OCI-LY7 (cell line): Measurements from ENCODE around the gene LPAR1. TPM values are rescaled to one million over a fixed set of nuclear protein-coding genes. Genes with fewer than 3 reads are reported as not detected.

Experiments
- BruUV-seq: library from RNA; stranded (reverse); fragments of 400-500 nt; replicated peaks from 2 replicates; lab custom pipeline; 2021; lab: Mats Ljungman, UMichigan
- CTCF ChIA-PET: fragments of 300-600 bp; sonication (Branson Sonifier 250); formaldehyde crosslinking; loops from one replicate; lab custom pipeline; 2022; ENCODE audit warnings: antibody characterized with exemption; ENCODE audit not compliant: unreplicated experiment; lab: Charles Lee
- POLR2A ChIA-PET: fragments of 300-600 bp; sonication (Branson Sonifier 250); formaldehyde crosslinking; loops from one replicate; lab custom pipeline; 2022; ENCODE audit warnings: antibody characterized with exemption; lab: Charles Lee
- DNase-seq: peaks from one replicate; pipeline ENCODE4 v3.0.0-alpha.2; 2015; ENCODE audit warnings: low spot score
- H2AFZ ChIP-seq: fragments of 200-600 bp; sonication (generic), shearing (Covaris generic); 2 replicates; pipeline ENCODE4 v1.6.1; 2014; ENCODE audit warnings: mild to moderate bottlenecking, antibody characterized with exemption, low read length, moderate library complexity
- H3K27ac ChIP-seq: fragments of 200-600 bp; sonication (generic); 2 replicates; pipeline ENCODE4 v1.5.1; 2014; ENCODE audit warnings: mixed run types, low read depth, mild to moderate bottlenecking, moderate library complexity, low read length, inconsistent platforms; ENCODE audit not compliant: poor library complexity, severe bottlenecking
- H3K36me3 ChIP-seq: fragments of 200-600 bp; sonication (generic); 2 replicates; pipeline ENCODE4 v1.6.1; 2014; ENCODE audit warnings: mild to moderate bottlenecking, antibody characterized with exemption, low read length, moderate library complexity, mixed read lengths; ENCODE audit not compliant: insufficient read depth
- H3K4me1 ChIP-seq: fragments of 200-600 bp; sonication (generic); 2 replicates; pipeline ENCODE4 v1.5.1; 2014; ENCODE audit warnings: mild to moderate bottlenecking, low read length; ENCODE audit not compliant: insufficient read depth, poor library complexity, severe bottlenecking
- H3K4me2 ChIP-seq: fragments of 200-600 bp; sonication (generic); 2 replicates; pipeline ENCODE4 v1.6.1; 2014; ENCODE audit warnings: mild to moderate bottlenecking, low read length
- H3K4me3 ChIP-seq: fragments of 200-600 bp; sonication (generic); 2 replicates; pipeline ENCODE4 v1.5.1; 2014; ENCODE audit warnings: mild to moderate bottlenecking, low read depth, low read length; ENCODE audit not compliant: poor library complexity, severe bottlenecking
- H3K79me2 ChIP-seq: fragments of 200-600 bp; sonication (generic); 2 replicates; pipeline ENCODE4 v1.6.1; 2016; ENCODE audit warnings: low read depth, mild to moderate bottlenecking, low read length, moderate library complexity, mixed read lengths; ENCODE audit not compliant: insufficient read depth
- H3K9me2 ChIP-seq: fragments of 200-600 bp; sonication (generic); 2 replicates; pipeline ENCODE4 v1.6.1; 2016; ENCODE audit warnings: mild to moderate bottlenecking, low read length, mixed read lengths; ENCODE audit not compliant: insufficient read depth
- H3K9me3 ChIP-seq: fragments of 200-600 bp; sonication (generic); 2 replicates; pipeline ENCODE4 v1.6.1; 2014; ENCODE audit warnings: mild to moderate bottlenecking, mixed run types, low read length, mixed read lengths
- H4K20me1 ChIP-seq: fragments of 200-600 bp; sonication (generic); 2 replicates; pipeline ENCODE4 v1.6.1; 2014; ENCODE audit warnings: mild to moderate bottlenecking, antibody characterized with exemption, low read length, moderate library complexity, mixed read lengths; ENCODE audit not compliant: insufficient read depth
- EZH2phosphoT487 ChIP-seq: fragments of 200-600 bp; sonication (generic); IDR thresholded peaks from 2 replicates; pipeline ENCODE4 v1.6.1; 2018; ENCODE audit warnings: low read depth, borderline replicate concordance, mild to moderate bottlenecking, mixed run types, antibody characterized with exemption, low read length, moderate library complexity, mixed read lengths
- intact Hi-C: fragments of 100-400 bp; cut with micrococcal nuclease; formaldehyde crosslinking; loops from one replicate; pipeline ENCODE4 v1.10.0; 2022; ENCODE audit not compliant: unreplicated experiment
- total RNA-seq, 2 experiments: library from RNA; depleted of rRNA in 1 of 2; stranded (reverse); fragments of >200 nt in 1 of 2; shearing (Covaris generic) in 1 of 2; gene quantifications; 2 replicates each; pipeline ENCODE4 v1.2.3, GENCODE V29; 2014 to 2022
- TF ChIP-seq, protein P1 (sequence below): fragments of 200-600 bp; sonication (generic); conservative IDR thresholded peaks from 2 replicates; pipeline ENCODE4 v1.5.1; 2014; ENCODE audit warnings: mild to moderate bottlenecking, antibody characterized with exemption, low read length, moderate library complexity, mixed read lengths

Gene LPAR1
- total RNA-seq, 2 experiments from 2014 or later, result not detected

GRCh38 chr9:111001526-111001925 lies 36.7 kb downstream of the LPAR1 start:
- Histone ChIP-seq H3K9me3 (no peaks in the 10 kb centered on the region), H3K36me3 (no peaks in the 10 kb centered on the region), H3K4me3 (no peak overlapping the region), H3K4me1 (no peaks in the 10 kb centered on the region), H3K27ac (no peak overlapping the region), H3K9me2 (no peaks in the 10 kb centered on the region), H2AFZ (no peak overlapping the region), H4K20me1 (no peaks in the 10 kb centered on the region), H3K4me2 (no peak overlapping the region), H3K79me2 (no peaks in the 10 kb centered on the region)
- CTCF ChIA-PET, result no interaction called here
- no peak for DNase-seq
- POLR2A ChIA-PET, result interaction anchor here (1.1 kb wide), 1 partner anchor 9 kb away, joined by 4 read pairs; no protein-coding TSS in a partner anchor
- BruUV-seq, result no TSS peak
- intact Hi-C loops, result no loop called here
- no peak for TF ChIP-seq EZH2phosphoT487
- TF ChIP-seq, protein P1, sequence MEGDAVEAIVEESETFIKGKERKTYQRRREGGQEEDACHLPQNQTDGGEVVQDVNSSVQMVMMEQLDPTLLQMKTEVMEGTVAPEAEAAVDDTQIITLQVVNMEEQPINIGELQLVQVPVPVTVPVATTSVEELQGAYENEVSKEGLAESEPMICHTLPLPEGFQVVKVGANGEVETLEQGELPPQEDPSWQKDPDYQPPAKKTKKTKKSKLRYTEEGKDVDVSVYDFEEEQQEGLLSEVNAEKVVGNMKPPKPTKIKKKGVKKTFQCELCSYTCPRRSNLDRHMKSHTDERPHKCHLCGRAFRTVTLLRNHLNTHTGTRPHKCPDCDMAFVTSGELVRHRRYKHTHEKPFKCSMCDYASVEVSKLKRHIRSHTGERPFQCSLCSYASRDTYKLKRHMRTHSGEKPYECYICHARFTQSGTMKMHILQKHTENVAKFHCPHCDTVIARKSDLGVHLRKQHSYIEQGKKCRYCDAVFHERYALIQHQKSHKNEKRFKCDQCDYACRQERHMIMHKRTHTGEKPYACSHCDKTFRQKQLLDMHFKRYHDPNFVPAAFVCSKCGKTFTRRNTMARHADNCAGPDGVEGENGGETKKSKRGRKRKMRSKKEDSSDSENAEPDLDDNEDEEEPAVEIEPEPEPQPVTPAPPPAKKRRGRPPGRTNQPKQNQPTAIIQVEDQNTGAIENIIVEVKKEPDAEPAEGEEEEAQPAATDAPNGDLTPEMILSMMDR, result no peak

DNA sequence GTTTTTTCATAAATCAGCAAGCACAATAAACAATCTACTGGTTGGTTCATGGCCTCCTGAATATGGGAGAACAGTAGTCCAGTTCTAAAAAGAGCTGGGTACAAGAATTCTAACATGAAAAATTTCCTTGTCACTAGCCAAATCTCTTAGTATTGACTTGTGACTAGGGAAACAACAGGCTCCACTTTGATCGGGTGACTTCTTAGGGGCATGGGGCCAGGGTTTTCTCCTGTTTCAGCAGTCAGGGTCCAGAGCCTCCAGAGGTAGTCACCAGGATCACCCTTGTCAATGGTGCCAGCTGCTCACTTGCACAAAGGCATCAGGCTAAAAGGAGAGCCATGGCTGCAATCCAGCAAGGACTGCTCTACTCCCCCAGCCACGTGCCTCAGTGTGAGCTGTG lies 38.1 kb downstream of the LPAR1 start:
- no TSS peak for BruUV-seq
- Histone ChIP-seq H2AFZ (no peak overlapping the region), H3K36me3 (no peaks in the 10 kb centered on the region), H3K4me3 (no peak overlapping the region), H4K20me1 (no peaks in the 10 kb centered on the region), H3K9me2 (no peaks in the 10 kb centered on the region), H3K9me3 (no peaks in the 10 kb centered on the region), H3K27ac (no peak overlapping the region), H3K79me2 (no peaks in the 10 kb centered on the region), H3K4me2 (no peak overlapping the region), H3K4me1 (no peaks in the 10 kb centered on the region)
- CTCF ChIA-PET, result no interaction called here
- TF ChIP-seq, protein P1, result no peak
- TF ChIP-seq EZH2phosphoT487, result no peak
- intact Hi-C loops, result no loop called here
- DNase-seq, result no peak
- POLR2A ChIA-PET, result no interaction called here

GRCh38 chr9:110999379-110999778 lies 38.9 kb downstream of the LPAR1 start:
- POLR2A ChIA-PET, result interaction anchor here (0.7 to 1.7 kb wide), 2 partner anchors 9 to 89 kb away, joined by 3 to 5 read pairs; no protein-coding TSS in a partner anchor
- TF ChIP-seq EZH2phosphoT487, result no peak
- TF ChIP-seq, protein P1, result no peak
- Histone ChIP-seq H3K4me1 (no peaks in the 10 kb centered on the region), H3K9me2 (no peaks in the 10 kb centered on the region), H2AFZ (no peak overlapping the region), H3K36me3 (no peaks in the 10 kb centered on the region), H3K79me2 (no peaks in the 10 kb centered on the region), H3K4me2 (no peak overlapping the region), H3K4me3 (no peak overlapping the region), H3K9me3 (no peaks in the 10 kb centered on the region), H4K20me1 (no peaks in the 10 kb centered on the region), H3K27ac (no peak overlapping the region)
- CTCF ChIA-PET, result no interaction called here
- intact Hi-C loops, result no loop called here
- DNase-seq, result no peak
- BruUV-seq, result no TSS peak
